ENCODE measurements around the gene ASCL2.

DNA sequence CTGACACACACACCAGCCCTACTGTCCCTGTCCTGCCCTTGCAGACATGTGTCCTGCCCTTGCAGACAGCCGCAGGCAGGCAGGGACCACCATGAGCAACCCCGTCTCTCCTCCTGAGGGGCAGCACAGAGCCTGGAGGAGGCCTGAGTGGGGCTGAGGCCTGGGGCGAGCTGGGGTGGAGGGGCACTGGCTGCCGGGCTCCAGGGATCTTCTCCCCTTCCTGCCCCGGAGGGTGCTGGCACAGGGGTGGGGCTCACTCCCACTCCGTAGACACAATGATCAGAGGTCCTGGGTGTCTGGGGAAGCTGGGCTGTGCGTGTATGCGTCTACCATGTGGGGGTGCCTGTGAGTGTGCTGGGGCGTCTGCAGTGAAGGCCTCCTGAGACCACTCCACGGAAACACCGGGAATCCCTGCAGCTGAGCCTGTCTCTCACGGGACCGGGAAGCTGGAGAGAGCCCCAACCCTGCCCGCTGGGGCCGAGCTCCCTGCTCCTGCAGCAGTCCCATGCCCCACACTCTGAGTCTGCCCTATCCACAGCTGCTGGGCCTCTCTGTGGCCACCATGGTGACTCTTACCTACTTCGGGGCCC is 32.0 kb upstream of the ASCL2 start:
- TF ChIP-seq, protein P1, sequence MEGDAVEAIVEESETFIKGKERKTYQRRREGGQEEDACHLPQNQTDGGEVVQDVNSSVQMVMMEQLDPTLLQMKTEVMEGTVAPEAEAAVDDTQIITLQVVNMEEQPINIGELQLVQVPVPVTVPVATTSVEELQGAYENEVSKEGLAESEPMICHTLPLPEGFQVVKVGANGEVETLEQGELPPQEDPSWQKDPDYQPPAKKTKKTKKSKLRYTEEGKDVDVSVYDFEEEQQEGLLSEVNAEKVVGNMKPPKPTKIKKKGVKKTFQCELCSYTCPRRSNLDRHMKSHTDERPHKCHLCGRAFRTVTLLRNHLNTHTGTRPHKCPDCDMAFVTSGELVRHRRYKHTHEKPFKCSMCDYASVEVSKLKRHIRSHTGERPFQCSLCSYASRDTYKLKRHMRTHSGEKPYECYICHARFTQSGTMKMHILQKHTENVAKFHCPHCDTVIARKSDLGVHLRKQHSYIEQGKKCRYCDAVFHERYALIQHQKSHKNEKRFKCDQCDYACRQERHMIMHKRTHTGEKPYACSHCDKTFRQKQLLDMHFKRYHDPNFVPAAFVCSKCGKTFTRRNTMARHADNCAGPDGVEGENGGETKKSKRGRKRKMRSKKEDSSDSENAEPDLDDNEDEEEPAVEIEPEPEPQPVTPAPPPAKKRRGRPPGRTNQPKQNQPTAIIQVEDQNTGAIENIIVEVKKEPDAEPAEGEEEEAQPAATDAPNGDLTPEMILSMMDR (IDR thresholded peaks at IDR 0.05 in 4 of 5, conservative IDR thresholded peaks at IDR 0.05 in 1 of 5) = no peak
- TF ChIP-seq POLR2A (IDR thresholded peaks at IDR 0.05) = no peak

Data from gastrocnemius medialis (tissue), 4 donors.